ENCODE measurements around the gene TIPRL. TPM values are rescaled to one million over a fixed set of nuclear protein-coding genes. Genes with fewer than 3 reads are reported as not detected.

Gene TIPRL
- total RNA-seq, 2 donors from 2014 or later, result 34.6 to 37.2 TPM

DNA sequence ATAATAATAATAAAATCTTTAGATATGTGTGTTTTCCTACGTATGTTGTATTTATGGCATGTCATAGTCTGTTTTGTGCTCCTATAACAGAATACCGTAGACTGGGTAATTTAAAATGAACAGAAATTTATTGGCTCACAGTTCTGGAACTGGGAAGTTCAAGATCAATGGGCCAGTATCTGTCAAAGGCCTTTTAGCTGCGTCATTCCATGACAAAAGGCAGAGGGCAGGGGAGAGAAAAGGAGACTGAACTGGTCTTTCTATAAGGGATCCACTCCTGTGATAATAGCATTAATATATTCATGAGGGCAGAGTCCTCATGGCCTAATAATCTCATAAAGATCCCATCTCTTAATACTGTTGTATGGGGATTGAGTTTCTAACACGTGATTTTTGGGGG is 39.9 kb downstream of the TIPRL start:
- H3K27me3 ChIP-seq, result no peaks in the 10 kb centered on the region
- intact Hi-C loops (cut with DNase I), result no loop called here
- no peaks in the 10 kb centered on the region for H3K4me1 ChIP-seq
- no peak overlapping the region for H3K9ac ChIP-seq (ENCODE audit: low read depth in 2 of 2, low read length in 2 of 2)
- H3K36me3 ChIP-seq, result no peaks in the 10 kb centered on the region
- no peak overlapping the region for H3K4me3 ChIP-seq
- no peak overlapping the region for H3K27ac ChIP-seq
- TF ChIP-seq, protein P1, sequence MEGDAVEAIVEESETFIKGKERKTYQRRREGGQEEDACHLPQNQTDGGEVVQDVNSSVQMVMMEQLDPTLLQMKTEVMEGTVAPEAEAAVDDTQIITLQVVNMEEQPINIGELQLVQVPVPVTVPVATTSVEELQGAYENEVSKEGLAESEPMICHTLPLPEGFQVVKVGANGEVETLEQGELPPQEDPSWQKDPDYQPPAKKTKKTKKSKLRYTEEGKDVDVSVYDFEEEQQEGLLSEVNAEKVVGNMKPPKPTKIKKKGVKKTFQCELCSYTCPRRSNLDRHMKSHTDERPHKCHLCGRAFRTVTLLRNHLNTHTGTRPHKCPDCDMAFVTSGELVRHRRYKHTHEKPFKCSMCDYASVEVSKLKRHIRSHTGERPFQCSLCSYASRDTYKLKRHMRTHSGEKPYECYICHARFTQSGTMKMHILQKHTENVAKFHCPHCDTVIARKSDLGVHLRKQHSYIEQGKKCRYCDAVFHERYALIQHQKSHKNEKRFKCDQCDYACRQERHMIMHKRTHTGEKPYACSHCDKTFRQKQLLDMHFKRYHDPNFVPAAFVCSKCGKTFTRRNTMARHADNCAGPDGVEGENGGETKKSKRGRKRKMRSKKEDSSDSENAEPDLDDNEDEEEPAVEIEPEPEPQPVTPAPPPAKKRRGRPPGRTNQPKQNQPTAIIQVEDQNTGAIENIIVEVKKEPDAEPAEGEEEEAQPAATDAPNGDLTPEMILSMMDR (IDR thresholded peaks at IDR 0.05), result no peak
- DNase-seq, result no peak
- H3K9me3 ChIP-seq, result no peaks in the 10 kb centered on the region

DNA sequence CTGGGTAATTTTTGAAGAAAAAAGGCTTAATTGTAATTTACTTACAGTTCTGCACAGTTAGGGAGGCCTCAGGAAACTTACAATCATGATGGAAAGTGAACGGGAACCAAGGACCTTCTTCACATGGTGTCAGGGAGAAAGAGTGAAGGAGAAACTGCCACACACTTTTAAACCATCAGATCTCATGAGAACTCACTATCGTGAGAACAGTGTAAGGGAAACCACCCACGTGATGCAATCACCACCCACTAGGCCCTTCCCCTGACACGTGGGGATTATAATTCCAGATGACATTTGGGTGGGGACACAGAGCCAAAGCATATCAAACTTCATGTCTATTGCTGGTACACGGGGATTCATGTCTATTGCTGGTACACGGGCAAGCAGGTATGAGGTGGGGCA is 41.7 kb downstream of the TIPRL start:
- Histone ChIP-seq H3K36me3 (no peaks in the 10 kb centered on the region), H3K27me3 (no peaks in the 10 kb centered on the region), H3K9me3 (no peaks in the 10 kb centered on the region), H3K4me3 (no peak overlapping the region), H3K27ac (no peak overlapping the region), H3K4me1 (peaks cover 4% of the 10 kb centered on the region), H3K9ac (ENCODE audit: low read depth in 2 of 2, low read length in 2 of 2) (no peak overlapping the region)
- intact Hi-C loops (cut with DNase I), result no loop called here
- DNase-seq, result no peak
- TF ChIP-seq, protein P1 (IDR thresholded peaks at IDR 0.05), result no peak

- TF ChIP-seq, protein P1 (IDR thresholded peaks at IDR 0.05), result no peak
- no peaks in the 10 kb centered on the region for H3K27me3 ChIP-seq
- intact Hi-C loops (cut with DNase I), result no loop called here
These were observed 42.5 kb downstream of the TIPRL start for GRCh38 chr1:168221275-168221674.

DNA sequence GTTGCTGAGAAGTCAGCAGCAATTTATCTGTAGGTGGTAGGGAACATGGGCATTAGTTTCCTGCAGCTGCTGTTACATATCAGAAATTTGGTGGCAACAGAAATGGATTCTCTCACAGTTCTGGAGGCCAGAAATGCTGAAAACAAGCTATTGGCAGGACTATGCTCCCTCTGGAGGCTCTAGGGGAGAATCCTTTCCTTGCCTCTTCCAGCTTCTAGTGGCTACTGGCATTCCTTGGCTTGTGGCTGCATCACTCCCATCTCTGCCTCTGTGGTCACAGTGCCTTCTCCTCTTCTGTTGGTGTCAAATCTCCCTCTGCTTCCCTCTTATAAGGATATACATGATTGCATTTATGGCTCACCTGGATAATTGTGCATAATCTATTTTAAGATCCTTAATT is 44.5 kb downstream of the TIPRL start:
- H3K4me3 ChIP-seq, result no peak overlapping the region
- TF ChIP-seq, protein P1 (IDR thresholded peaks at IDR 0.05), result no peak
- no peaks in the 10 kb centered on the region for H3K36me3 ChIP-seq
- H3K4me1 ChIP-seq, result peaks cover 4% of the 10 kb centered on the region
- intact Hi-C loops (cut with DNase I), result no loop called here
- no peak overlapping the region for H3K27ac ChIP-seq
- H3K27me3 ChIP-seq, result no peaks in the 10 kb centered on the region
- H3K9ac ChIP-seq (ENCODE audit: low read depth in 2 of 2, low read length in 2 of 2), result no peak overlapping the region
- no peaks in the 10 kb centered on the region for H3K9me3 ChIP-seq
- DNase-seq, result no peak

More at GRCh38 chr1:168221275-168221674, 42.5 kb downstream of the TIPRL start:
- no peak overlapping the region for H3K4me3 ChIP-seq
- H3K36me3 ChIP-seq, result no peaks in the 10 kb centered on the region
- no peaks in the 10 kb centered on the region for H3K9me3 ChIP-seq
- no peak overlapping the region for H3K9ac ChIP-seq (ENCODE audit: low read depth in 2 of 2, low read length in 2 of 2)
- no peak for DNase-seq
- H3K4me1 ChIP-seq, result peaks cover 4% of the 10 kb centered on the region
- no peak overlapping the region for H3K27ac ChIP-seq

- no peak overlapping the region for H3K4me3 ChIP-seq
- H3K9ac ChIP-seq (ENCODE audit: low read depth in 2 of 2, low read length in 2 of 2), result no peak overlapping the region
- H3K9me3 ChIP-seq, result no peaks in the 10 kb centered on the region
- TF ChIP-seq, protein P1 (IDR thresholded peaks at IDR 0.05), result no peak
- H3K4me1 ChIP-seq, result peaks cover 4% of the 10 kb centered on the region
- H3K36me3 ChIP-seq, result no peaks in the 10 kb centered on the region
- intact Hi-C loops (cut with DNase I), result no loop called here
- no peak for DNase-seq
- H3K27me3 ChIP-seq, result no peaks in the 10 kb centered on the region
- no peak overlapping the region for H3K27ac ChIP-seq
These were observed 45.1 kb downstream of the TIPRL start for GRCh38 chr1:168223681-168224540.

All from colonic mucosa (tissue), 4 donors.